Stomach smooth muscle (tissue), 2 donors: ENCODE results near the gene KRTAP6-3.

Experiments used
- H3K27ac ChIP-seq: one replicate; pipeline ENCODE4 v1.7.0; 2013; ENCODE audit warnings: mild to moderate bottlenecking, low read length, inconsistent platforms
- H3K27me3 ChIP-seq, 2 donors: one replicate each; pipeline ENCODE4 v1.7.0; 2013; ENCODE audit warnings: low read length in 2 of 2; ENCODE audit not compliant: insufficient read depth in 2 of 2, control insufficient read depth in 1 of 2
- H3K36me3 ChIP-seq, 2 donors: one replicate each; pipeline ENCODE4 v1.7.0; 2013; ENCODE audit warnings: low read length in 2 of 2; ENCODE audit not compliant: control insufficient read depth in 2 of 2, insufficient read depth in 2 of 2
- H3K4me1 ChIP-seq: one replicate; pipeline ENCODE4 v1.7.0; 2013; ENCODE audit warnings: low read length; ENCODE audit not compliant: control insufficient read depth, insufficient read depth
- H3K4me3 ChIP-seq, 2 donors: one replicate each; pipeline ENCODE4 v1.7.0; 2013; ENCODE audit warnings: low read length in 2 of 2
- H3K9ac ChIP-seq, 2 donors: one replicate each; pipeline ENCODE4 v1.7.0; 2013; ENCODE audit warnings: low read length in 2 of 2, mild to moderate bottlenecking in 1 of 2
- H3K9me3 ChIP-seq, 2 donors: one replicate each; pipeline ENCODE4 v1.7.0; 2013; ENCODE audit warnings: low read length in 2 of 2; ENCODE audit not compliant: control insufficient read depth in 2 of 2
- donor health status: healthy.
- donor health status: Pancreatic carcinoma.

Gene KRTAP6-3

DNA sequence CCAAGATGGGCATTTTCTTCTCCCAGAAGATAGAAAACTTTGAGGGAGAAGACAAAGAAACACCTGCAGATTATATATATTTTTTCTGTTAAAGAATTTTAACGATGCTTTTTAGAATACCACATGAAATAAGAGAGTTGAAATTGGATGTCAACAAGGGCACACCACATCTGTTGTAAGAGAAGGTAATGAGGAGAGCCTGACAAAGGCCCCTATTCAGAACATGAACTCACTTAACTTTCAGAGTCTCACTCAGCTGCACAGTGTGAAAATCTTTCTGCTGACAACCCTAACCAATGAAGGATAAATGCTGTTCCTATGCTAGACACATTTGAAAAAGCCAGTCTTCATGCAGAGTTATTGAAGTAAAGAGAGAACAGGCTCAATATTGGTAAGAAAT, 9.4 kb upstream of the KRTAP6-3 start:
- Histone ChIP-seq H3K27me3 (no peaks in the 10 kb centered on the region), H3K4me3 (no peak overlapping the region), H3K4me1 (no peaks in the 10 kb centered on the region), H3K27ac (no peak overlapping the region), H3K9ac (no peak overlapping the region), H3K36me3 (no peaks in the 10 kb centered on the region), H3K9me3 (no peaks in the 10 kb centered on the region)

DNA sequence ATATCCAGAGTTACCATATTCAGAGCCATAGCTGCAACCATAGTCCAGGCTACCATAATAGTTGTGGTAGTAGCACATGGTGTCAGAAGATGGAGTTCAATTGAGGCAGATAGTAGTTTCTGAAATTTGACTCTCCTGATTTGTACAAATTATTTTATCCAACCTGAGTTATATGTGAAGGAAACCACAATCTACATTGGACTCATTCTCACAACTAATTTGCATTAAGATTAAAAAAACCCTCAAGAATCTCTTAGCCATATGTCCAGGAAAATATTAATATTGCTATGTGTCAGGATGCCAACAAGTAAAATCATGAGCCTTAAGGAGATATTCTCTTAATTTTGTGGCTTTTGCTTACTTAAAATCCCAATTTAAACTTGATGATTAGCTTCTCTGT, 1.9 kb upstream of the KRTAP6-3 start, which contains the start of gene KRTAP22-2:
Gene KRTAP22-2, minus strand, starts transcription at position 101 of the 400 bp plus-strand sequence.
- Histone ChIP-seq H3K36me3 (no peaks in the 10 kb centered on the region), H3K9ac (no peak within 1 kb of the TSS), H3K4me1 (no peaks in the 10 kb centered on the region), H3K4me3 (no peak within 1 kb of the TSS), H3K27ac (no peak within 1 kb of the TSS), H3K9me3 (no peaks in the 10 kb centered on the region), H3K27me3 (no peaks in the 10 kb centered on the region)

DNA sequence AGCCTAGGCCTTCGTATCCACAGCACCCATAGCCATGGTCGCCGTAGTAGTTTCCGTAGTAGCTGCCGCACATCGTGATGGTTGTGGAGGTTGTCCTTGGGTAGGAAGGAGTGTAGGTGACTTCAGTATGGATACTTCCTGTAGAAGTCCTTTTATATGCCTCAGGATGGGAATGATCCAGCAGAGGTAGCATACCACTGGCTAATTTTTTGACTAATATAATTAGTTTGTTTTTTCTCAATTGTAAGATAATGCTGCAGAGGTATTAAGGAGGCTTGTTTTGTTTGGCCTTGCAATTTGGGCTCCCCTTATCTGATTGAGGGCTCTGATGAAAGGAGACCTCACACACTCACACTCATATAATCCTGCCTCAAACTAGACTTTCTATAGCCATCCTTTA, 6.6 kb downstream of the KRTAP6-3 start, which contains the start of gene KRTAP6-2:
Gene KRTAP6-2, minus strand, starts transcription at position 101 of the 400 bp plus-strand sequence. Its CDS starts 28 bp downstream, at position 73.
- Histone ChIP-seq H3K27me3 (no peaks in the 10 kb centered on the region), H3K4me3 (no peak within 1 kb of the TSS), H3K27ac (no peak within 1 kb of the TSS), H3K4me1 (no peaks in the 10 kb centered on the region), H3K36me3 (no peaks in the 10 kb centered on the region), H3K9me3 (no peaks in the 10 kb centered on the region), H3K9ac (no peak within 1 kb of the TSS)

DNA sequence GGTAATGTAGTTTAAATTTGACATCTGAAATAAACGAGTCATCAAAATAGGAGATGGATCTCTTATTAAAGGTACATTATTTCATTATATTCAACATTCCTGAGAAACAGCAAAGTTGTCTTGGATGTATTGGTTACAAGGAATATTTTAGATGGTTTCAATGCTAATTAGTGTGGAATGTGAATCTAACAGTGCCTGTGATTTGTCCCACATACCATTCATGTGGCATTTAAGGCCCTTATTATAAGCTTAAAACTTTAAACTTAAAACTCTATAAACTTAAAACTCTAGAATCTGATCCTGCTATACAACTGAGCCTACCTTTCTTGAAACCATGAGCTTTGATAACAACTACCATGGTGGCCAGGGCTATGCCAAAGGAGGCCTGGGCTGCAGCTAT, 8.5 kb downstream of the KRTAP6-3 start, which contains the start of gene KRTAP22-1:
Gene KRTAP22-1, plus strand, starts transcription at position 301 of the 400 bp plus-strand sequence.
- no peak within 1 kb of the TSS for H3K27ac ChIP-seq
- no peaks in the 10 kb centered on the region for H3K9me3 ChIP-seq
- H3K27me3 ChIP-seq: no peaks in the 10 kb centered on the region
- H3K4me3 ChIP-seq: no peak within 1 kb of the TSS
- H3K9ac ChIP-seq: no peak within 1 kb of the TSS
- no peaks in the 10 kb centered on the region for H3K36me3 ChIP-seq
- no peaks in the 10 kb centered on the region for H3K4me1 ChIP-seq

DNA sequence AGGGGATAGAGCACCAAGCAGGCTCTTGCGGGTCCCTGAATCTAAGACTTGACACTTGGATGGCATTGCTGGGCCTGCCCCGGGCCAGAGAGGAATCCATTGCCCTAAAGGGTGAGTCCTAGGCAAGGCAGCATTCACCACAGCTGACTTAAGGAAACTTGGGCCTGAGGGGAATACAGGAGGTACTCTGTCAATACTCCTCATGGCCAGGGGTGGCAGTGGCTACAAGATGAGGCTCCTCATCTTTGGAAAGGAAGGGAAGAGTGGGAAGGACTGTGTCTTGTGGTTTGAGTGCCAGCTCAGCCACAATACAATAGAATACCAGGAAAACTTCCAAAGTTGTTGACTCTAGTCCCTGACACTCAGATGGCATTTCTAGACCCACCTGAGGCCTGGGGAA, 13.7 kb downstream of the KRTAP6-3 start:
- H3K27ac ChIP-seq: no peak overlapping the region
- no peaks in the 10 kb centered on the region for H3K27me3 ChIP-seq
- no peaks in the 10 kb centered on the region for H3K36me3 ChIP-seq
- H3K9me3 ChIP-seq: no peaks in the 10 kb centered on the region
- H3K4me1 ChIP-seq: no peaks in the 10 kb centered on the region
- no peak overlapping the region for H3K4me3 ChIP-seq
- no peak overlapping the region for H3K9ac ChIP-seq

DNA sequence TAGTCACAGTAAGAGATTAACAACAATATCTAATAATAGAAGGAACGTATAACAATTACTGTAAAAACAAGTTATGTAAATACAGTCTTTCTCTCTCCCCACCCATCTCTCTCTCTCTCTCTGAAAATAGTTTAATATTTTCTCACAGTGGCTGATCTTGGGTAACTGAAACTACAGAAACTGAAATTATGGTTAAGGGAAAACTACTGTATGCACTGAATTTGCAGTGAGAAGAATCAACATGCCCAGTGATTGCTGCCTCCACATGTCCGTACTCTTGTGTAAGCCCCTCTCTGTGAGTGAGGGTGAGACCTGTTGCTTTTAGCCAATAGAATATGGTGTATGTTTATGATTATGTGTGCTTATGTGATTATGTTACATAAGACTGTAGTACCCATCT, 19.9 kb downstream of the KRTAP6-3 start:
- no peaks in the 10 kb centered on the region for H3K9me3 ChIP-seq
- H3K36me3 ChIP-seq: no peaks in the 10 kb centered on the region
- no peak overlapping the region for H3K4me3 ChIP-seq
- H3K27me3 ChIP-seq: no peaks in the 10 kb centered on the region
- no peak overlapping the region for H3K27ac ChIP-seq
- H3K4me1 ChIP-seq: no peaks in the 10 kb centered on the region
- no peak overlapping the region for H3K9ac ChIP-seq

DNA sequence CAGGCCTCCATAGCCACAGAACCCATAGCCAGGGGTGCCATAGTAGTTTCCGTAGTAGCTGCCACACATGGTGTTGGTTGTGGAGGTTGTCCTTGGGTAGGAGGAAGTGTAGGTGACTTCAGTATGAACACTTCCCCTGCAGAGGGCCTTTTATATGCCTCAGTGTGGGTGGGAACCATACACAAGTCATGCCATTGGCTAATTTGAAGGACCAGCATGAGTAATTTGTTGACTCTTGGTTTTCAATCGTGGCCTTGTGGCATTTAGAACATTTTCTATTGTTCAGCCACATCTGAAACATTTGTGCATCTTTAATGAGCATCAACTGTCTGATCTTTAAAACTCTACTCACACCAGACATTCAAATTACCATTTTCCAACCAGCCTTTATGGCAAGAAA, 21.6 kb downstream of the KRTAP6-3 start, which contains the start of gene KRTAP6-1:
Gene KRTAP6-1, minus strand, starts transcription at position 95 of the 400 bp plus-strand sequence. Its CDS starts 26 bp downstream, at position 69.
- Histone ChIP-seq H3K36me3 (no peaks in the 10 kb centered on the region), H3K9me3 (no peaks in the 10 kb centered on the region), H3K4me3 (no peak within 1 kb of the TSS), H3K27ac (no peak within 1 kb of the TSS), H3K27me3 (no peaks in the 10 kb centered on the region), H3K9ac (no peak within 1 kb of the TSS), H3K4me1 (no peaks in the 10 kb centered on the region)

DNA sequence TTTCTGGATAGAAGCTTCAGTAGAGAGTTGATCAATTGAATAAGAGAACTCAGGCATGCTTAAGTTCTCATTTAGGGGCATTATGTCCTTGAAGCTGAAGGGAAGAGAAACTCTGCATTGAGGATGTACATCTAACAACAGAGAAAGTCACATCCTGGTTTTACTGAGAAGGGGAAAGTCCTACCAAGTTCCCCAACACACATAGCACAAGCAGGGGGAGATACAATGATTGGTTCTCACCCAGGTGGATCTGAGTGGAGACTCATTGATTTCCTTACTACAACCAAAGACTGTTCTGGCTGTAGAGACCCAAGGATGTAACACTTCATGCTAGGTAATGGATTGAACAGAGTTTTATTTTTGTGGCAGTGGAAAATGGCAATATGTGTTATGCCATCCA, 23.0 kb downstream of the KRTAP6-3 start:
- Histone ChIP-seq H3K36me3 (no peaks in the 10 kb centered on the region), H3K27me3 (no peaks in the 10 kb centered on the region), H3K9ac (no peak overlapping the region), H3K4me1 (no peaks in the 10 kb centered on the region), H3K9me3 (no peaks in the 10 kb centered on the region), H3K27ac (no peak overlapping the region), H3K4me3 (no peak overlapping the region)

DNA sequence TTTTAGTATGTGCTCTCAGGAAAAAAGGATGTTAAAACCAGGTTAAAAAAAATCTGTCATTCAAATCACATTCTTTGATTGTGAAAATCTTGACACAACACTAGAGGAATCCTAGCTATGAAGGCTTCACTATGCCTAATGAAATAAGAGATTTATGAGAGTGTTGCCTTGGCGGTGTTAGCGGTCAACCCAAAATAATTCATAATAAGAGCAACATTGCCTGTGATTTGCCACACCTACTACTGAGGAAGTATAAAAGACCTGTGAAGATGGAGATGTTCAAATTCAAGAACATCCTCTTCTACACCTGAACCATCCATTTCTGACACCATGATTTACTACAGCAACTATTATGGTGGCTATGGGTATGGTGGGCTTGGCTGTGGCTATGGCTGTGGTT, 23.9 kb downstream of the KRTAP6-3 start, which contains the start of gene KRTAP20-1:
Gene KRTAP20-1, plus strand, starts transcription at position 301 of the 400 bp plus-strand sequence. Its CDS starts 30 bp downstream, at position 331.
- Histone ChIP-seq H3K4me3 (no peak within 1 kb of the TSS), H3K27ac (no peak within 1 kb of the TSS), H3K4me1 (no peaks in the 10 kb centered on the region), H3K9ac (no peak within 1 kb of the TSS), H3K36me3 (no peaks in the 10 kb centered on the region), H3K9me3 (no peaks in the 10 kb centered on the region), H3K27me3 (no peaks in the 10 kb centered on the region)

DNA sequence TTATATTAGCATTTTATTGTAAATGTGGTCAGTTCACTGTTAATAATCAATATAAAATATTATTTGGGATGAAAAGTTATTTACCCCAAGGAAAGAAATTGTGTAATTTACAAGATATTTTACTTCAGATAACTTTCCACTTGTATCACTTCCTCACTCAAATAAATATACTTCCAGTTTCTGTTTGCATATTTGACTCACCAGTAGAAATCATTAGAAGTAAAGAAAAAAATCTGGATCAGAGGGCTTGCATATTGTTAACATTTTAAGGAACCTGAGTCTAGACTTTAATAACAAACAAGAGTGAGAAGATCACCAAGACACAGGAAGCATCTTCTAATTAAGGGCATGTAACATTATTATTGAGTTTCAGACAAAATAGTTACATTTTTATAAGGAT, 27.8 kb downstream of the KRTAP6-3 start:
- Histone ChIP-seq H3K27ac (no peak overlapping the region), H3K27me3 (no peaks in the 10 kb centered on the region), H3K4me3 (no peak overlapping the region), H3K4me1 (no peaks in the 10 kb centered on the region), H3K9me3 (no peaks in the 10 kb centered on the region), H3K36me3 (no peaks in the 10 kb centered on the region), H3K9ac (no peak overlapping the region)

DNA sequence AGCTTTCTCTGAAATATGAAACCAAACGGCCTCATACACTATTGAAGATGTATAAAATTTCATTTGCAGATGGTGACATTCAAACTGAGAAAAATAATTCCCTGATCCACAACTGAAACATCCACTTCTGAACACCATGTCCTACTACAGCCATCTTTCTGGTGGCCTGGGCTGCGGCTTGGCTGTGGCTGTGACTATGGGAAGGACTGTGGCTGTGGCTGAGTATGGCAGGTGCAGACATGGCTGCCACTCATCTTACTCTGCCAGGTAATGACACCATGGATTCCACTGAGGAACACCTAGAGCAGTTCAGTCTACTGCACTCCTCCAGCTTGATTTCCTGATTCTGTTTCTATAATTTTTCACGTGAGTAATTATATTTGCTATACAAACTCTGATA, 28.3 kb downstream of the KRTAP6-3 start, which contains the start of gene KRTAP20-4:
Gene KRTAP20-4, plus strand, starts transcription at position 106 of the 400 bp plus-strand sequence.
- H3K9ac ChIP-seq: no peak within 1 kb of the TSS
- H3K4me3 ChIP-seq: no peak within 1 kb of the TSS
- no peaks in the 10 kb centered on the region for H3K9me3 ChIP-seq
- H3K27me3 ChIP-seq: no peaks in the 10 kb centered on the region
- H3K4me1 ChIP-seq: no peaks in the 10 kb centered on the region
- H3K36me3 ChIP-seq: no peaks in the 10 kb centered on the region
- no peak within 1 kb of the TSS for H3K27ac ChIP-seq
